ENCODE measurements around the gene C1orf53.

DNA sequence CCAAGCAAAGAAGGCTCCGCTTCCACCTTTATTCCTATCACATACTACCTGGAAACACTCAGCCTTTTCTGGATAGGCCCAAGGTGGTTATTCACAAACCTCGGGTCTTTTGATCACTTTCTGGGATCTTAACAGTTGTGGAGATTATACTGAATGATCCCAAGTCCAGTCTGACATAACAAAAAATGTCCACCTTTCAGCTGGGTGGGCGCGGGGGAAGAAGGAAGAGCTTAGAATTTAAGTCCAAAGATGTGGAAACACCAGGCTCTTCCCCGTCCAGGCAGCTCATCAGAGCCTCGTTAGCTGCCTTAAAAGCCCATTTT is 338 bp upstream of the C1orf53 start:
- TF ChIP-seq, protein P1, sequence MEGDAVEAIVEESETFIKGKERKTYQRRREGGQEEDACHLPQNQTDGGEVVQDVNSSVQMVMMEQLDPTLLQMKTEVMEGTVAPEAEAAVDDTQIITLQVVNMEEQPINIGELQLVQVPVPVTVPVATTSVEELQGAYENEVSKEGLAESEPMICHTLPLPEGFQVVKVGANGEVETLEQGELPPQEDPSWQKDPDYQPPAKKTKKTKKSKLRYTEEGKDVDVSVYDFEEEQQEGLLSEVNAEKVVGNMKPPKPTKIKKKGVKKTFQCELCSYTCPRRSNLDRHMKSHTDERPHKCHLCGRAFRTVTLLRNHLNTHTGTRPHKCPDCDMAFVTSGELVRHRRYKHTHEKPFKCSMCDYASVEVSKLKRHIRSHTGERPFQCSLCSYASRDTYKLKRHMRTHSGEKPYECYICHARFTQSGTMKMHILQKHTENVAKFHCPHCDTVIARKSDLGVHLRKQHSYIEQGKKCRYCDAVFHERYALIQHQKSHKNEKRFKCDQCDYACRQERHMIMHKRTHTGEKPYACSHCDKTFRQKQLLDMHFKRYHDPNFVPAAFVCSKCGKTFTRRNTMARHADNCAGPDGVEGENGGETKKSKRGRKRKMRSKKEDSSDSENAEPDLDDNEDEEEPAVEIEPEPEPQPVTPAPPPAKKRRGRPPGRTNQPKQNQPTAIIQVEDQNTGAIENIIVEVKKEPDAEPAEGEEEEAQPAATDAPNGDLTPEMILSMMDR (IDR thresholded peaks at IDR 0.05): no peak
- TF ChIP-seq POLR2A (IDR thresholded peaks at IDR 0.05): no peak
- TF ChIP-seq EP300 (IDR thresholded peaks at IDR 0.05): no peak

Measured in upper lobe of left lung (tissue), 4 donors.